ENCODE data around the gene METTL22.

Gene METTL22

DNA sequence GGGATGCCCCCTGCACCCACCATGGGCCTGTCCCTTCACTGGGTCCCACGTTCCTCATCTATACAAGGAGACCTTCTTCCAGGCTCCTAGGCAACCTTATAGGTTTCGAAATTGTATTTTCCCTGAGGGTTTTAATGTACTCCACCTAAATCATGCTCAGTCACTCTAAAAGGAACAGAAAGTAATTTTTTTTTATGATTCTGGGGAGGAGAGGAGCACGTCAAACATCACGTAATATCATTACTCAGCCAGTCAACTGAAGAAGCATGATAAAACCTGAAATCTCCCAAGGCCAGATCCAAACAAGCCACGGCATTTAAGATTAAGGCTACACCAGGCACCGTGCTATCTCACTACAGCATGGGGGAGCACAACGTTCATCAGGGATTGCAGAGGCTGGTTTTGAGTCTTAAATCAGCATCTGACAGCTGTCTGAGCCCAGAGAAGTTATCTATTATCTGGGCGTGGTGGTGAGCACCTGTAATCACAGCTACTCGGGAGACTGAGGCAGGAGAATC, 27.3 kb upstream of the METTL22 start:
- DNase-seq (ENCODE audit: low spot score), result no peak

DNA sequence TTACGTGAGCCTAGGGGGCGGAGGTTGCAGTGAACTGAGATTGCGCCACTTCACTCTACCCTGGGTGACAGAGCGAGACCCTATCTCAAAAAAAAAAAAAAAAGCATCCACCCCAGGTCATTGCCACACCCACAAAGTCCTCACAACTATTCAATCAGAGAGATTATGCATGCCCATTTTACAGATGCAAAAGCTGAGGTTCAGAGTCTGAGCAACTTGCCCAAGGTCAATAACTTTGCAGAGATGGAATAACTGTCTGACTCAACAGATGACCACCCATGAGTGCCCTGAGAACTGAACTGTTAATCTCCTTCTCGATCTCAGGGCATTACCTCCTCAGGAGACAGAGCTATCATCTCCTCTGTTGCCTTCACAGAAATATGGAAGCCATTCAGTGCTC, 25.7 kb upstream of the METTL22 start:
- DNase-seq (ENCODE audit: low spot score), result no peak

DNA sequence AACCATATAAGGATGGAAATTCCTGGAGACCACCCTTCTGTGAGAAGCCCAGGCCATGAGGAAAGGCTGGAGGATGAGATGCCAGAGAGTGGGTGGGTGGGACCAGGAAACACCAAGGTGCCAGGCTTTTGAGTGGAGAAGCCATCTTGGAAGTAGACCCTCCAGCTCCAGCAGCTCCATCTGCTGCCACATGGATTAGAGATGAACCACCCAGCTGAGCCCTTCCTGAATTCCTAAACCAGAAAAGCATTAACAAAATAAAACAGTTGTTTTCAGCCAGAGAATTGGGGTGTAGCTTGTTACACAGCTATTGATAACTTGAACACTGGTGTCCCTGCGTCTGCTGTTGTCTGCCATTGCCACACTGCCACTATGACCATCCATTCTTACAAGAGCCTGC, 24.9 kb upstream of the METTL22 start:
- DNase-seq (ENCODE audit: low spot score), result no peak

DNA sequence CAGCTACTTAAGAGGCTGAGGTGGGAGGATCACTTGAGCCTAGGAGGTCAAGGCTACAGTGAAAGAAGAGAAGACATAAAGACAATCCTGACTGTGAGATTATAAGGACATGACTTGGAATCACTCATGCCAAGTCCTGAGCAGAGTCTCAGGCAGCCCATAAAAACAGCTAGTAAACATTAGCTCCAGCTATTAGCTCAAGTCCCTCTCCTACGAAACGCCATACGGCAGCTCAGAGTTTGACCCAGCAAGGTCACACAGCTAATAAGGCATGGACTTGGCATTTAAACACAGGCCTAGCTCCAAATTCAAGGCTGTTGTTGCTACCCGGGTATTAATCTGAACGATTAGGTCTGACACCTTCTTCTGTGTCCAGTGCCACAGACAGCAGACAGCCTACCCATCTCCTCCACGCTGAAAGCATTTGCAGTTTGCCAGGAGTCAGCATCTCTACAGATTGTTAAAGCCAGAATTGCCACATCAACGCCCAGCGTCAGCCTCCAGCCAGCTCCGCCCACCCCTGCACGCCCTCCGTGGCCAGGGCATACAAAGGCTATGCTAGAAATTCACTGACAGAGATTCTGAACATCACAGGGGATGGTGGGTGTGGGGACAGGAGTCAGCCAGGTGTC, 21.2 kb upstream of the METTL22 start:
- no peak for DNase-seq (ENCODE audit: low spot score)

DNA sequence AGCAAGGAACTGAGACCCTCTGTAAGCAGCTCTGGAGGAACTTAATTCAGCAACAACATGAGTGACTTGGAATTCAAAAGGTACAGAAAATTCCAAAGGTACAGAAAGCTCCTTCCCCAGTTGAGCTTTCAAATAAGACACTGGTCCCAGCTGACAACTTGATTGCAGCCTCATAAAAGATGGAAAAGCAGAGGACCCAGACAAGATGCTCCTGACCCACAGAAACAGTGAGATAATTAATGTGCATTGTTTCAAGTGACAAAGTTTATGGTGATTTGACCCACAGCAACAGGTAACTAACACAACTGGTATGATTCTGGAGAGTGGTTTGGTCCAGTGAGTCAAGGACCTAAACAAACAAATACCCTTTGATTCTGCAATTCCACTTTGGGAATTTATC, 15.9 kb upstream of the METTL22 start:
- DNase-seq (ENCODE audit: low spot score), result no peak

DNA sequence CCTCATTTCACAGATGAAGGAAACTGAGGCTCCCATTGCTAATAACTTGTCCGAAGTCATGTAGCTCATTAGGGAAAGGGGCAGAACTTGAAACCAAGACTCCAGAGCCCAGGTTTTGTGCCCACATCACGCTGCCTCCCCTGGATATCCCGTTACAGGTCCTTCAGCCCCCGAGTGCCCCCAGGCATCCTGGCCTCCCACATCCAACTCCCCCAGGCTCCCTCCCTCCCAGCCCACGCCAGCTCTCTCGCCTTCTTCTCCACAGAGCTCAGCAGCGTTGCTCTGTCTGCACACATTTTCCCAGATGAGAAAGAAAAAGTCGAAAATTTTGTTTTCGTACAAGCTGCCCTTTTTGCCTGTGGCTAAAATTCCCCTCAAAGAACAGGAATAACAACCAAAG, 14.3 kb upstream of the METTL22 start:
- no peak for DNase-seq (ENCODE audit: low spot score)

DNA sequence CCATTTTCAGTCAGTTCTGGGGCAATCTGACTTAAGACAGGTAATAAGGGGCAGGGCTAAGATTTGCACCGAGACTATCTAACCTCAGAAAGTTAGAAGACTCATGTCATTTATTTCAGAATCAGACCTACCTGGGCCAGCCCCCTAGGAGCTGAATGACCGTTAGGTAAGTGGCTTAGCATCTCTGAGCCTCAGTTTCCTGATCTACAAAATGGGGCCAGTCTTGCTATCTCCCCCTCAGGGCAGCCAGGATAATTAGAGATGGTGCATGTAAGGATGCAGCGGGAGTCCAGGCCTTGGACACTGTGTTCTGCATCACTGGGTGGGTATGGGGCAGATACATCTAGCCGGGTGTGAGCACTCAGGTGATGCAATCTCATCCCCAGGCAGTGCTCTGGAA, 10.4 kb upstream of the METTL22 start:
- DNase-seq (ENCODE audit: low spot score), result no peak

DNA sequence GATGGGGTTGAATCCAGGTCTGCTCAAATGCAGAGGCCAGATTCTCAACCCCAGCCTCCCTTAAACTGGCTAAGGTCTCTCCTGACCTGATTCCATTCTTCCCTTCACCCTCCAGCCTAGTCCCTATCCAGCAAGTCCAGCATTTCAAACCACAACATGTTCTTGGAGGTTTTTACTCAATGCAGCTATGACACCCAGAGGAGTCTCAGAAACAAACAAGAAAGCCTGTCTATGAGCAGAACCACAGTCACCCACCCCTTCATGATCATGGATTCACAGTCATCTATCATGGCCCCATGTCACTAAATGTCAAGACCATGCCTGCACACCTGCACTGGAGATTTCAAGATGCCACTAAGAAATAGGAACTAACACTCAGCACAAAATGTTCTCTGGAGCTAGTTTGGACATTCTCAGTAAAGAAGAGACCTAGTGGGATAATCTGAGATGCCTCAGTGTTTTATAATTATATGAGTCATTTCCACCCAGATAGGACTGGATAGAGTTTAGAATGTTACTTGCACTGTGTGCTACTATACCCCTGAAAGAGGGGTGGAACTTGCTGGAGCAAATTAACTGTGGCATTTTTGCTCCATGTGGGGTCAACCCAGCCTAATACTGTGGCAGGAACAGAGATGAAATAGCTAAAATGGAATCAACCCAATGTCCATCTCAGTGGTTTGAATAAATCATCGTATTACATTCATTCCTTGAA, 9.5 kb upstream of the METTL22 start:
- no peak for DNase-seq (ENCODE audit: low spot score)

DNA sequence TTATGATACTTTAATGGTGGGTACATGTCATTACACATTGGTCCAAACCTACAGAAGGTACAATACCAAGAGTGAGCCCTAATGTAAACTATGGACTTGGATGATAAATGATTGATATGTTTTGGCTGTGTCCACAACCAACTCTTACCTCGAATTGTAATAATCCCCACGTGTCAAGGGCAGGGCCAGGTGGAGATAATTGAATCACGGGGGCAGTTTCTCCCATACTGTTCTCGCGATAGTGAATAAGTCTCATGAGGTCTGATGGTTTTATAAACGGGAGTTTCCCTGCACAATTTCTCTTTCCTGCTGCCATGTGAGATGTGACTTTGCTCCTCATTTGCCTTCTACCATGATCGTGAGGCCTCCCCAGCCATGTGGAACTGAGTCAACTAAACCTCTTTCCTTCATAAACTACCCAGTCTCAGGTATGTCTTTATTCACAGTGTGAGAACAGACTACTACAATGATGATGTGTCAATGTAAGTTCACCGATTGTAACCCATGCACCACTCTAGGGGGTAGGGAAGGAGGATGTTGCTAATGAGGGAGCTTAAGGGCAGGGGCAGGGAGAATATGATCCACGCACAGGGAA, 7.0 kb upstream of the METTL22 start:
- no peak for DNase-seq (ENCODE audit: low spot score)

DNA sequence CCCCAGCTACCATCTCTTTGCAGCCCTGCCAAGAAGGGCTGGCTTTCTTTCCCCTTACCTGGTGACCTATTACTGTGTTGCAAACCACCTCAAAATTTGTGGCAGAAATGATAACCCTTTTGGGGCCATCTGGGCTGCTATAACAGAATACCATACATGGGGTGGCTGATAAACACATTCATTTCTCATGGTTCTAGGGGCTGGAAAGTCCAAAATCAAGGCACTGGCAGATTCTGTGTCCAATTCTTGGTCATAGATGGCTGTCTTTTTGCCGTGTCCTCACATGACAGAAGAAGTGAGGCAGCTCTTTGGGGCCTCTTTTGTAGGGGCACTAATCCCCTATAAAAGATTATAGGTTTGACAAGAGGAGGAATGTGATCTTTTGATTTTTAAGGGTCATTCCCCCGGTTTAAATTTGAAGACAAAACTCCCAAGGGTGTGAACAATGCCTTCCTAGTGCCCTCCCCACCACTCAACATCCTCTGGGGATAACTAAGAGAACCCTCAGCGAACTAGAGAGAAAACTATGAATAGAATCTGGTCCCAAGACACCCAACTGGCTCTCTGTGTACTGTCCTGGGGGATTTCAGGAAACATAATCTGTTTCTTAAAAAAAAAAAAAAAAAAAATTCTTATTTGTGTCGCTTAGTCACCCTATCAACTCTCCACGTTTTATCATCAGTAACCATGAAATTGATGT, 1.7 kb upstream of the METTL22 start:
- no peak for DNase-seq (ENCODE audit: low spot score)

DNA sequence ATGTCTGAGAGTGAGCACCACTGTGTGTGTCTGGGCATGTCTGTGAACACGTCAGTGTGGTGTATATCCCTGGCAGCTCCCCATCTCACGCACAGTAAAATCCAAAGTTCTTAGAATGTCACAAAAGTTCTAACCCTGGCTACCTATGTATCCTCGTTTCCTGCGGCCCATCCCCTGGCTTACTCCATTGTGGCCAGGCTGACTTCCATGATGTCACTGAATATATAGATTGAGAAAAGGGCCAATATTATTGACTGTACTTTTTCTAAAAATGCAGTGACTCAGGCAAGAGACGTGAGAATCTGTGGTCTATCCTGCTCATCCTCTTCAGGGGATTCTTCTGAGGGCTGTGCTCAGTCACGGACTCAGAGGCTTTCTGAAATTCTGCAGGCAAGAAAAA, 963 bp upstream of the METTL22 start:
- no peak for DNase-seq (ENCODE audit: low spot score)

DNA sequence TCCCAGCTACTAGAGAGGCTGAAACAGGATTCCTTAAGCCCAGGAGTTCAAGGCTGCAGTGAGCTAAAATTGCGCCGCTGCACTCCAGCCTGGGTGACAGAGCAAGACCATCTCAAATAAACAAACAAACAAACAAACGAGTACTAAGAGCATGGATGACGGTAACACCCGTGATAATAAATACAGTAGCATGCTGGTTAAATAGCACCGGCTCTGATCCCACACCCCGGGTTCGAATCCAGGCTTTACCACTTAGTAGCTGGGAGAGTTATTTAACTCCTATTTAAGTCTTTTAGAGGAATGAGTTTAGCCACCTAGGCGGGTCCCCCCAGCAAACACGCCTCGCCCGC, 301 bp upstream of the METTL22 start:
- no peak for DNase-seq (ENCODE audit: low spot score)

DNA sequence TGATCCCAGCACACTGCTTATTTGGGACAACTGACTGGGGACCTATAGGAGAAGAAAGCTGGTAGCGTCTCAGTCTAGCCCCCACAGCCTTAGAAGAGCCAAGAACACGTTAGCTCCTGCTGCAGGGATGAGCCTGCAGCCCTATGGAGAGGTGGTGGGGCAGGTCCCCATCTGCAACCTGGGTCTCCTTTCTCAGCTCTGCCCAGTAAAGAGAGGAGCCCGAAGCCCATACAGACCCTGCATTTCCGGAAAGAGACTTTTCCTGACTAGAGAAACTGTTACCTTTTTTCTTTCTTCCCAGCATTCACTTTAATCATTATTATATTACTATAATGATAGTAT, 788 bp downstream of the METTL22 start:
- no peak for DNase-seq (ENCODE audit: low spot score)

DNA sequence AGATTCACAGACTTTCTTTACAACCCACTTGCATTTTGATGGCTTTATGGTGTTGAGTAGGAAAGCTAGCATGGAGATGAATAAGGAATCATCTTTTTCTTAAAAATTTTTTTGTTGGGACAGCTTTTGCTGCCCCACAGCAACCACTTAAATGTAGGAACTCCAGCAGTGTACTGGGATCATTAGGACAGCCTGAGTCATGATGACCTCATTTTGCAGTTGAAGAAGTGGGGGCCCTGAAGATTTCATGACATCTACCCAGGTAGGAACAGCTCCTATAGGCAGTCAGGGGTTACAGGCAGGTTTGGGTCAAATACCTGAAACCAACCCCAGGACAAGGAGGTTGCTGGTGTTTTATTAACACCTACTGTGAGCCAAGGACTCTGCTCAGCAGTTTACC, 2.1 kb downstream of the METTL22 start:
- DNase-seq (ENCODE audit: low spot score), result no peak

DNA sequence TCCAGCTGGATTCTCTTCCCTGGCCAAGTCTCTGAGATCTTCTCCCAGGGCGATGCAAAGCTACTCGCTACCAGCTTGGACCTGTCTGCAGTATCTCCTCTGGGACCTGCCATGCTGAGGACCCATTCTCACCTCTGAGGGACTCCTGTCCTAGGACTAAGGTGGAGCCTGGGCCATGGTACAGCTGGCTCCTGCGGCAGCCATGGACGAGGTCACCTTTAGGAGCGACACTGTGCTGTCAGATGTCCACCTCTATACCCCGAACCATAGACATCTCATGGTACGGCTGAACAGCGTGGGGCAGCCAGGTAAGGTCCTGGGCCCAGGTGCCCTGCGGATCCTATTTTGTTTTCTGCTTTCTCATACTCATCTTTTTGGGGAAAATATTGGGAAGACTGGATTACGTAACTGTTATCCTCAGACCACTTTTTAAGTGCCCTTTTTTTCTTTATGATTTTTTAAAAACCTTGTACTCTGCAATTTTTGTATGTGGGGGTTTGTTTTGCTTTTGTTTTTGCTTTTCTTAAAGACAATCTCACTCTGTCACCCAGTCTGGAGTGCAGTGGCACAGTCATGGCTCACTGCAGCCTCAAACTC, 4.1 kb downstream of the METTL22 start:
- DNase-seq (ENCODE audit: low spot score), result no peak

DNA sequence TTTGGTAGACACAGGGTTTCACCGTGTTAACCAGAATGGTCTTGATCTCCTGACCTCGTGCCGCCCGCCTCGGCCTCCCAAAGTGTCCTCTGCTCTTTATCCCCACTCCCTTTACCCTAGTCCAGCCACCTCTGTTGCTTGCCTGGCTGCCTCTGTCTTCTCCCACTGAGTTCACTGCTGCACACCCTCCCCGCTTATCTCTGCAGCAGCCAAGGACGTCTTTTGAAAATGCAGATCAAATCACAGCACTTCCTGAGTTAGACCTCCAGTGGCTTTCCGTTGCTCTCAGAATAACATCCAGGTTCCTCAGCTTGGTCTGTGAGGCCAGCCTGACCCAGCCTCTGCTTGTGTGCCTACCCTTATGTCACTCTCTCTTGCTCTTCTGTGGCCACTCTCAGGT, 5.4 kb downstream of the METTL22 start:
- no peak for DNase-seq (ENCODE audit: low spot score)

DNA sequence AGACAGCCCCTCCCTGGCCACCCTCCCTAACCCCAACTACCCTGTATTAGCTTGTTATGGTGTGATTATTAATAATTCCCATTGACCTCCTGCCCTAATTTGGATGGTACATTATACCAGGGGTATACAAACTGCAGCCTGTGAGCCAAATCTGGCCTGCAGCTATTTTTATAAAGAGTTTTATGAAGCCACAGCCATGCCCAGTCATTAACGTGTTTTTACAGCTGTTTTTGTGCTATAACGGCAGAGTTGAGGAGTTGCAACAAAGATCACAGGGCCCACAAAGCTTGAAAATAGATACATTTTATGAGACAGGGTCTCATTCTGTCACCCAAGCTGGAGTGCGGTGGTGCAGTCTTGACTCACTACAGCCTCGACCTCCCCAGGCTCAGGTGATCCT, 6.0 kb downstream of the METTL22 start:
- DNase-seq (ENCODE audit: low spot score), result no peak

DNA sequence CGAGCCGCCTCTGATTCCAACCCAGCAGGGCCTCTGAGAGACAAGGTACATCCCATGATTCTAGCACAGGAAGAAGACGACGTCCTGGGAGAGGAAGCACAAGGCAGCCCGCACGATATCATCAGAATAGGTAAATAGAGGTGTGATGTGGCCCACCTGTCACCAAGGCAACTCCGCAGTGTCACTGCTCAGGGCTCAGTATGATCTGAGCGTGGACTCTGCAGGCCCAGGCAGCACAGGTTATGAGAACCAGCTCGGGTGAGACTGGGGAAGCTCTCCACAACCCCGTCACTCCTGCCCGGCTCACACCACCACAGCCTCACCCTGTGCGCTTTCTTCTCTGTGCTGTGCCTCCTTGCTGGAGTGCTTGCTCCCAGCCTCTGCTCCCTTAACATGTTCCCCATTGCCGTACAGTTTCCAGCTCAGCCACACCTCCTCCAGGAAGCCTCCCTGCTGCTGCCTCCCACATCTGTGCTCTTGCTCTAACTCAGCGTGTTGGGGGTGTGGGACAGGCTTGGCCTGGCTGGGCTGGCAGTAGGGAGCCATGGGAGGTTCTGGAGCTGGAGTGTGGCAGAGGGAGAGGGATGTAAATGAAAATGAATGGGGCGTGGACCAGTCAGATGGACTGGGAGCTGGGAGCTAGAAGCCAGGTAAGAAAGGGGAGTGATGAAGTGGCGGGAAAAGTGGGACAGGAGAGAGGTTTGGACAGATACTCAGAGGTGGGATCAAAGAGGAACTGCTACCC, 7.7 kb downstream of the METTL22 start:
- no peak for DNase-seq (ENCODE audit: low spot score)

DNA sequence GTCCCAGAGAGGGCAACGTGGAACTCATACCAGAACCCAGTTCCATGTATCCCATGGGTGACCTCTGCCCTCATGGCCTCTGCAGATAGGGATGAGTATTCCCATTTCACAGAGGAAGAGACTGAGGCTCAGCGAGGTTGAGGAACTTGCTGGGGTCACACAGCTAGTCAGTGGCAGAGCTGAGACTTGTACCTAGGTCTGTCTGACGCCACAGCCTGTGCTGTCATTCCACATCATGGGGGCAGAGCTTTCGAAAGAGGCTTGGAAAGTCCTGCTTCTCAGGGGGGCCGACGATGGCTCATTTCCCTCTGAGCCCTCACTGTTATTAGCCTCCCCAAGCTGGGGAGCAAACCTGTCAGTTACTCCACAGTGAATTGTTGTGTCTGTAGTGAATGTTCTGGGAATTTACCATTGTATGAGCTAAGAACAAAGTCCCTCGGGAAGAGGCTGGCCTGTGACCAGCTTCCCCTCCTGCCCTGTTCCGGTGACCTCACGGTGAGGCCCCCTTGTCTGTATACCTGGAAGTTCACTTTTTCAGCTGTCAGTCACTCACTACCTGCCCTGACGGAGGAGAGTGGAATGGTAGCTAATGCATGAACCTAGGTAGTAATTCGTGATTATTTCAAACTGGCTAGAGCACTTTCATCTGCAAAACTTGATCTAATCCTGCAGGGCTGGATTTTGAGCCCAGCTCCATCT, 8.9 kb downstream of the METTL22 start:
- no peak for DNase-seq (ENCODE audit: low spot score)

DNA sequence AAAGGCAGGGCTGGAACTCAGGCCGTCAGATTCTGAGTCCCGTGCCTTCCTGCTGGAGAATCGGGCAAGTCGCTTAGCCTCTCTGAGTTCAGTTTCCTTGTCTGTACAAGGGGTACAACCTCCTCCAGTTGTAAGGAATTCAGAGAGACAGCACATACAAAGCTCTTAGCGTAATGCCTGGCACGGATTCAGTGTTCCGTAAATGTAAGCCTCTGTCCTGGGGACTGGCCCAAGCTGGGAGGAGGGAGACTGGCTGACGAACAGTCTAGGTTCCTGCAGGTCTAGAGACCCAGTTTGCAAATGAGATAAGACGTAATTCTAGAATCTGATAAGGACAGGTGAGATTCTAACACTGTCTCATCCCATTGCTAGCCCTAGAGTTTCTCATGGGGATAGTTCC, 9.9 kb downstream of the METTL22 start:
- no peak for DNase-seq (ENCODE audit: low spot score)

DNA sequence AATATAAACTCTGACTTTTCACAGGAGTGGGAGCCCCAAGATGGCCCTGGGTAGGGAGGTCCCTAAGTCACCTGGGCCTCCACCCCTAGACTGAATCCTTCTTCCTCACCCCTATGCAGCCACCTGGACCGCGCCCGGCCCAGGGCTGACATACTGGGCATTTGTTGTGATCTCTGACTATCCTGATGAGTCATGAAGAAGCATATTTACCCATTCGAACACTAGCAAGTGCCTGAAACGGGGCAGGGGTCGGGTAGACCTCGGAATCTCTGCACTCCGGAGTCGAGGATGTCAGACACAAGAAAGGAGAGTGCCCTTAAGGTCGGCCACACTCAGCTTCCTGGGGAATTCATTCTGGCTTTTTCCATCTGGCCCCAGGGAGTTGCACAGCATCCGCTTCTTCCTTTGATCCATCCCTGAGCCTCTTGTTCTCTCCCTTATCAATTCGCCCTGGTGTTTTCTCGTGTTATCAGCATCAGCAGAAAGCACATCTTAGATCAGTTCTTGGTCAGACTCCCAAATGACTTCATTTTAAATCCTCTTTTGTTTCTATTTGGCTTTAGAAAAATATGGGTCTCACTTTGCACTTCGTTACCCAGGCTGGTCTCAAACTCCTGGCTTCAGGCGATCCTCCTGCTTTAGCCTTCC, 10.4 kb downstream of the METTL22 start:
- no peak for DNase-seq (ENCODE audit: low spot score)

All from activated CD4-positive, alpha-beta T cell treated with anti-CD3 and anti-CD28 coated beads, Interleukin-2, Interleukin-4, amounts not matched to agents 100 ng/mL and 50 ng/mL, durations not matched to agents 16 hours and 8 hours (primary cell).